ENCODE measurements around the gene B3GLCT. TPM values are rescaled to one million over a fixed set of nuclear protein-coding genes. Genes with fewer than 3 reads are reported as not detected.

Gene B3GLCT
- total RNA-seq, 1 donor from 2014 or later: 11.2 TPM

DNA sequence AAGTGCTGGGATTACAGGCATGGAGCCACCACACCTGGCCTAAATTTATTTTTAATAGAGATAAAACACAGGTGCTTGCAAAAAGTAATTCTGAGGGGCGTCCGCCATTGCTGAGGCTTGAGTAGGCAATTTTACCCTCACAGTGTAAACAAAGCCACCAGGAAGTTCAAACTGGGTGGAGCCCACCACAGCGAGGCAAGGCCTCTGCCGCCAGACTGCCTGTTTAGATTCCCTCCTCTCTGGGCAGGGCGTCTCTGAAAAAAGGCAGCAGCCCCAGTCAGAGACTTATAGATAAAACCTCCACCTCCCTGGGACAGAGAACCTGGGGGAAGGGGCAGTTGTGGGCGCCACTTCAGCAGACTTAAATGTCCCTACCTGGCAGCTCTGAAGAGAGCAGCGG lies 50.7 kb downstream of the B3GLCT start:
- no peak overlapping the region for H3K4me3 ChIP-seq (ENCODE audit: insufficient read depth, low read depth, low read length)
- H3K27me3 ChIP-seq (ENCODE audit: insufficient read depth, low read length): no peaks in the 10 kb centered on the region
- H3K4me1 Mint-ChIP-seq (ENCODE audit: low read depth, unreplicated experiment): no peaks in the 10 kb centered on the region
- H3K9me3 ChIP-seq (ENCODE audit: insufficient read depth, low read depth, low read length): no peaks in the 10 kb centered on the region
- no peaks in the 10 kb centered on the region for H3K79me2 ChIP-seq (ENCODE audit: insufficient read depth, low read length)
- H2AFZ ChIP-seq (ENCODE audit: low read depth, low read length): no peak overlapping the region
- H3K36me3 ChIP-seq (ENCODE audit: insufficient read depth, low read length): no peaks in the 10 kb centered on the region
- H3K9ac ChIP-seq (ENCODE audit: low read length): no peak overlapping the region
- no peak overlapping the region for H3K27ac ChIP-seq (ENCODE audit: low read depth, low read length)
- no peak overlapping the region for H3K27ac Mint-ChIP-seq (ENCODE audit: unreplicated experiment)
- H3K4me2 ChIP-seq (ENCODE audit: low read length): no peak overlapping the region
- H3K4me1 ChIP-seq (ENCODE audit: insufficient read depth, low read length): no peaks in the 10 kb centered on the region
- H3K4me3 Mint-ChIP-seq (ENCODE audit: unreplicated experiment): no peak overlapping the region
- peaks cover 2% of the 10 kb centered on the region for H3K9me3 Mint-ChIP-seq (ENCODE audit: unreplicated experiment)
- no peaks in the 10 kb centered on the region for H4K20me1 ChIP-seq (ENCODE audit: insufficient read depth, low read length)
- FAIRE-seq: no peak
- H3K27me3 Mint-ChIP-seq (ENCODE audit: low read depth, unreplicated experiment): no peaks in the 10 kb centered on the region
- H3K36me3 Mint-ChIP-seq (ENCODE audit: low read depth, unreplicated experiment): peaks cover 16% of the 10 kb centered on the region
- DNase-seq (ENCODE audit: low read depth): no peak
- no peak for TF ChIP-seq EZH2 (IDR thresholded peaks at IDR 0.05; ENCODE audit: insufficient read depth, low read length)
- TF ChIP-seq, protein P1, sequence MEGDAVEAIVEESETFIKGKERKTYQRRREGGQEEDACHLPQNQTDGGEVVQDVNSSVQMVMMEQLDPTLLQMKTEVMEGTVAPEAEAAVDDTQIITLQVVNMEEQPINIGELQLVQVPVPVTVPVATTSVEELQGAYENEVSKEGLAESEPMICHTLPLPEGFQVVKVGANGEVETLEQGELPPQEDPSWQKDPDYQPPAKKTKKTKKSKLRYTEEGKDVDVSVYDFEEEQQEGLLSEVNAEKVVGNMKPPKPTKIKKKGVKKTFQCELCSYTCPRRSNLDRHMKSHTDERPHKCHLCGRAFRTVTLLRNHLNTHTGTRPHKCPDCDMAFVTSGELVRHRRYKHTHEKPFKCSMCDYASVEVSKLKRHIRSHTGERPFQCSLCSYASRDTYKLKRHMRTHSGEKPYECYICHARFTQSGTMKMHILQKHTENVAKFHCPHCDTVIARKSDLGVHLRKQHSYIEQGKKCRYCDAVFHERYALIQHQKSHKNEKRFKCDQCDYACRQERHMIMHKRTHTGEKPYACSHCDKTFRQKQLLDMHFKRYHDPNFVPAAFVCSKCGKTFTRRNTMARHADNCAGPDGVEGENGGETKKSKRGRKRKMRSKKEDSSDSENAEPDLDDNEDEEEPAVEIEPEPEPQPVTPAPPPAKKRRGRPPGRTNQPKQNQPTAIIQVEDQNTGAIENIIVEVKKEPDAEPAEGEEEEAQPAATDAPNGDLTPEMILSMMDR (IDR thresholded peaks at IDR 0.05; ENCODE audit: insufficient read depth, low read depth, low read length): no peak

DNA sequence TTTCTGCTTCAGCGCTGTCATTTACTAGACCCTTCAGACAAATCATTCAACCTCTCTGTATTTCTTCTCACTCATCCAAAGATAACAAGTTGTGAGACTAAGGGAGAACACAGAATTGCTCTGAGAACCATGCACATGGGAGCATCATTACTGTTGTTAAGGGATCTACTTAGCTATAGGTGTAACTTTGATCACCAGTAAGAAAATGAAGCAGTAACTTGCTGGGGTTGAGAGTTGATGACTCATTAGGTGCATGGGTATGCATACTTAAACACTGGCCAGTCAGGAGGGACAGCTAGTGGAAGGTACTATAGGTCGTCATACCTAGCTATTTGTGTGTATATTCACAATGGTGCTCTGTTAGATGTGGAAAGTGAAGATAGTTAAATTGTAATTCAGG lies 61.5 kb downstream of the B3GLCT start:
- Histone ChIP-seq H3K36me3 (ENCODE audit: insufficient read depth, low read length) (no peaks in the 10 kb centered on the region), H3K79me2 (ENCODE audit: insufficient read depth, low read length) (no peaks in the 10 kb centered on the region), H2AFZ (ENCODE audit: low read depth, low read length) (no peak overlapping the region), H3K4me3 (ENCODE audit: insufficient read depth, low read depth, low read length) (no peak overlapping the region), H3K27ac (ENCODE audit: low read depth, low read length) (no peak overlapping the region), H3K27me3 (ENCODE audit: insufficient read depth, low read length) (no peaks in the 10 kb centered on the region), H4K20me1 (ENCODE audit: insufficient read depth, low read length) (no peaks in the 10 kb centered on the region), H3K9me3 (ENCODE audit: insufficient read depth, low read depth, low read length) (peaks cover 3% of the 10 kb centered on the region), H3K4me2 (ENCODE audit: low read length) (no peak overlapping the region), H3K4me1 (ENCODE audit: insufficient read depth, low read length) (no peaks in the 10 kb centered on the region), H3K9ac (ENCODE audit: low read length) (no peak overlapping the region)
- Mint-ChIP-seq H3K27me3 (ENCODE audit: low read depth, unreplicated experiment) (no peaks in the 10 kb centered on the region), H3K4me1 (ENCODE audit: low read depth, unreplicated experiment) (no peaks in the 10 kb centered on the region), H3K27ac (ENCODE audit: unreplicated experiment) (no peak overlapping the region), H3K36me3 (ENCODE audit: low read depth, unreplicated experiment) (peaks cover 9% of the 10 kb centered on the region), H3K4me3 (ENCODE audit: unreplicated experiment) (no peak overlapping the region), H3K9me3 (ENCODE audit: unreplicated experiment) (no peaks in the 10 kb centered on the region)
- FAIRE-seq (no peak), DNase-seq (ENCODE audit: low read depth) (no peak)
- no peak for TF ChIP-seq EZH2 (IDR thresholded peaks at IDR 0.05; ENCODE audit: insufficient read depth, low read length)
- TF ChIP-seq, protein P1 (IDR thresholded peaks at IDR 0.05; ENCODE audit: insufficient read depth, low read depth, low read length): no peak

DNA sequence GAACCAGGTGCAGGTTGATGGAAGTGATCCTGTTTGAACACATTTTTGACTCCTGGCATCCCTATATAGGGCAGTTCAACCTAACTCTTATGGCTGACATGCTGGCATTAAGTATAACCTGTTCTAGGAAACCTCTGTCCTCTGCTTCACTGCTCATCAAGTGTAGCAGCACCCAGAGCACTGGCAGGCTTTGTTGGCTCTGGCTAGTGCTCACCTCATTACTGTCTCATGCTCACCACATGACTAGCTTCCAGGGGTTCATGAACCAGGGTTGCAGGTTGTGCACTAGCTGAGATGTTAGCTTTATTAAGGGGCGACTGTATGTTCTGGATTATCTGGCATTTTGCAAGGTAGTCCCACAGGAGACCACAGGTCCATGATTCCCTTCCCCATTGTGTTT lies 63.6 kb downstream of the B3GLCT start:
- H3K27ac ChIP-seq (ENCODE audit: low read depth, low read length): peak overlapping the region; percentile 32
- H3K36me3 Mint-ChIP-seq (ENCODE audit: low read depth, unreplicated experiment): peaks cover 9% of the 10 kb centered on the region
- H3K9me3 Mint-ChIP-seq (ENCODE audit: unreplicated experiment): no peaks in the 10 kb centered on the region
- DNase-seq (ENCODE audit: low read depth) (no peak), FAIRE-seq (no peak)
- H2AFZ ChIP-seq (ENCODE audit: low read depth, low read length): no peak overlapping the region
- H4K20me1 ChIP-seq (ENCODE audit: insufficient read depth, low read length): no peaks in the 10 kb centered on the region
- H3K4me1 ChIP-seq (ENCODE audit: insufficient read depth, low read length): no peaks in the 10 kb centered on the region
- no peaks in the 10 kb centered on the region for H3K36me3 ChIP-seq (ENCODE audit: insufficient read depth, low read length)
- no peak overlapping the region for H3K4me2 ChIP-seq (ENCODE audit: low read length)
- no peaks in the 10 kb centered on the region for H3K79me2 ChIP-seq (ENCODE audit: insufficient read depth, low read length)
- TF ChIP-seq, protein P1 (IDR thresholded peaks at IDR 0.05; ENCODE audit: insufficient read depth, low read depth, low read length): no peak
- no peak for TF ChIP-seq EZH2 (IDR thresholded peaks at IDR 0.05; ENCODE audit: insufficient read depth, low read length)
- no peak overlapping the region for H3K9ac ChIP-seq (ENCODE audit: low read length)
- H3K4me1 Mint-ChIP-seq (ENCODE audit: low read depth, unreplicated experiment): no peaks in the 10 kb centered on the region
- no peak overlapping the region for H3K27ac Mint-ChIP-seq (ENCODE audit: unreplicated experiment)
- no peak overlapping the region for H3K4me3 Mint-ChIP-seq (ENCODE audit: unreplicated experiment)
- no peaks in the 10 kb centered on the region for H3K9me3 ChIP-seq (ENCODE audit: insufficient read depth, low read depth, low read length)
- H3K27me3 ChIP-seq (ENCODE audit: insufficient read depth, low read length): no peaks in the 10 kb centered on the region
- H3K27me3 Mint-ChIP-seq (ENCODE audit: low read depth, unreplicated experiment): no peaks in the 10 kb centered on the region
- no peak overlapping the region for H3K4me3 ChIP-seq (ENCODE audit: insufficient read depth, low read depth, low read length)

All from astrocyte (in vitro differentiated cells and primary cell).